Measurements from ENCODE around the gene GSC2. TPM values are rescaled to one million over a fixed set of nuclear protein-coding genes. Genes with fewer than 3 reads are reported as not detected.
A peak's percentile ranks its signal among the peaks of the same experiment; 100 is the strongest.

Gene GSC2
- total and polyA plus RNA-seq, 9 of the 15 experiments (the other 6 are each of a cell fraction or from before 2014, with no cell fraction given): not detected

DNA sequence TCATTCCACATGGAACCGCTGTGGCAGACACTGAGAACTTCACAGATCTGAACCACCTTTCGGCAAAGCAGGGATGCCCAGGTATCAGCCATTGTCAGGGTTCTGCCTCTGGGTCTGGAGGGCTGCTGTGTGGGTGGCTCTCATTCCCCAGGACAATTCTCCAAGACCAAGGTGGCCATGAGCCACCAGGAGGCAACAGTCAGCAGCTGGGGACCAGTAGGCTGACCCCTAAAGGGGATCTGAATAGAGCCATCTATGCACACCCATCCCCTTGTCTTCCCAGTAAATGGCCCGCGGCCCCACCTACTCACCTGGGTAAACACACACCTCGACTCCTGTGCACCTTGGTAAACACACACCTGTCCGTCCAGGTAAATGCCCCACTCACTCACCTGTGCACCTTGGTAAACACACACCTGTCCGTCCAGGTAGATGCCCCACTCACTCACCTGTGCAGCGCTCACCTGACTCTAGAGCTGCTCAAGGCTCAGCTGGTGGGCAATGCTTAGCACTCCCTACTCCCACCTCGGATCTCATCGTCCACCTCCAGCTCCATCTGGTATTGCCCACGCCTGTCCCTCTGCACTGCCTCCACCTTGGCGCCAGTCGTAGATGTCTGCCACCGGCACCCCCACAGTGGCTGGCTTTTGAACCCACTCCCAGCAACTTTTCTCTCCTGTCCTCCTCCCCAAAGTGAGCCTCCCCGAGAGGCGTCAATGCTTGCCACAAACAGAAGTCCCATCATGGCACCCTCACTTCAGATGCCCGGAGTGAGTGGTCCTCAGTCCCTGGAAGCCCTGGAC, 18.2 kb upstream of the GSC2 start (continued):
- no peak for TF ChIP-seq HMG20A (CRISPR knock-in tag; conservative IDR thresholded peaks at IDR 0.05)
- TF ChIP-seq HDAC6 (IDR thresholded peaks at IDR 0.05; ENCODE audit: low read depth, low read length): peak; percentile 54; the same call in 1 of the 2 replicates
- TF ChIP-seq, protein P1, sequence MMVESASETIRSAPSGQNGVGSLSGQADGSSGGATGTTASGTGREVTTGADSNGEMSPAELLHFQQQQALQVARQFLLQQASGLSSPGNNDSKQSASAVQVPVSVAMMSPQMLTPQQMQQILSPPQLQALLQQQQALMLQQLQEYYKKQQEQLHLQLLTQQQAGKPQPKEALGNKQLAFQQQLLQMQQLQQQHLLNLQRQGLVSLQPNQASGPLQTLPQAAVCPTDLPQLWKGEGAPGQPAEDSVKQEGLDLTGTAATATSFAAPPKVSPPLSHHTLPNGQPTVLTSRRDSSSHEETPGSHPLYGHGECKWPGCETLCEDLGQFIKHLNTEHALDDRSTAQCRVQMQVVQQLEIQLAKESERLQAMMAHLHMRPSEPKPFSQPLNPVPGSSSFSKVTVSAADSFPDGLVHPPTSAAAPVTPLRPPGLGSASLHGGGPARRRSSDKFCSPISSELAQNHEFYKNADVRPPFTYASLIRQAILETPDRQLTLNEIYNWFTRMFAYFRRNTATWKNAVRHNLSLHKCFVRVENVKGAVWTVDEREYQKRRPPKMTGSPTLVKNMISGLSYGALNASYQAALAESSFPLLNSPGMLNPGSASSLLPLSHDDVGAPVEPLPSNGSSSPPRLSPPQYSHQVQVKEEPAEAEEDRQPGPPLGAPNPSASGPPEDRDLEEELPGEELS (CRISPR knock-in tag; IDR thresholded peaks at IDR 0.05; ENCODE audit: borderline replicate concordance): no peak
- TF ChIP-seq ZNF3 (CRISPR knock-in tag; IDR thresholded peaks at IDR 0.05): no peak
- TF ChIP-seq TSC22D4 (tag; IDR thresholded peaks at IDR 0.05): peak; percentile 74; the same call in 1 of the 2 replicates
- no peak for TF ChIP-seq KDM1A (IDR thresholded peaks at IDR 0.05)
- TF ChIP-seq MEF2D (tag; conservative IDR thresholded peaks at IDR 0.05; ENCODE audit: low read depth): no peak
- TF ChIP-seq, protein P2, sequence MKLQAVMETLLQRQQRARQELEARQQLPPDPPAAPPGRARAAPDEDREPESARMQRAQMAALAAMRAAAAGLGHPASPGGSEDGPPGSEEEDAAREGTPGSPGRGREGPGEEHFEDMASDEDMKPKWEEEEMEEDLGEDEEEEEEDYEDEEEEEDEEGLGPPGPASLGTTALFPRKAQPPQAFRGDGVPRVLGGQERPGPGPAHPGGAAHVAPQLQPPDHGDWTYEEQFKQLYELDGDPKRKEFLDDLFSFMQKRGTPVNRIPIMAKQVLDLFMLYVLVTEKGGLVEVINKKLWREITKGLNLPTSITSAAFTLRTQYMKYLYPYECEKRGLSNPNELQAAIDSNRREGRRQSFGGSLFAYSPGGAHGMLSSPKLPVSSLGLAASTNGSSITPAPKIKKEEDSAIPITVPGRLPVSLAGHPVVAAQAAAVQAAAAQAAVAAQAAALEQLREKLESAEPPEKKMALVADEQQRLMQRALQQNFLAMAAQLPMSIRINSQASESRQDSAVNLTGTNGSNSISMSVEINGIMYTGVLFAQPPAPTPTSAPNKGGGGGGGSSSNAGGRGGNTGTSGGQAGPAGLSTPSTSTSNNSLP (IDR thresholded peaks at IDR 0.05; ENCODE audit: borderline replicate concordance, low read depth, low read length): no peak
- no peak for TF ChIP-seq SRSF9 (IDR thresholded peaks at IDR 0.05; ENCODE audit: borderline replicate concordance, low read depth, low read length)
- TF ChIP-seq ZNF76 (CRISPR knock-in tag; IDR thresholded peaks at IDR 0.05; ENCODE audit: borderline replicate concordance): no peak
- no peak for TF ChIP-seq CHCHD3 (CRISPR knock-in tag; IDR thresholded peaks at IDR 0.05)
- no peak for TF ChIP-seq SRSF7 (optimal IDR thresholded peaks at IDR 0.05; ENCODE audit: low read depth, low read length)
- TF ChIP-seq, protein P3, sequence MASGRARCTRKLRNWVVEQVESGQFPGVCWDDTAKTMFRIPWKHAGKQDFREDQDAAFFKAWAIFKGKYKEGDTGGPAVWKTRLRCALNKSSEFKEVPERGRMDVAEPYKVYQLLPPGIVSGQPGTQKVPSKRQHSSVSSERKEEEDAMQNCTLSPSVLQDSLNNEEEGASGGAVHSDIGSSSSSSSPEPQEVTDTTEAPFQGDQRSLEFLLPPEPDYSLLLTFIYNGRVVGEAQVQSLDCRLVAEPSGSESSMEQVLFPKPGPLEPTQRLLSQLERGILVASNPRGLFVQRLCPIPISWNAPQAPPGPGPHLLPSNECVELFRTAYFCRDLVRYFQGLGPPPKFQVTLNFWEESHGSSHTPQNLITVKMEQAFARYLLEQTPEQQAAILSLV (tag; IDR thresholded peaks at IDR 0.05): no peak
- TF ChIP-seq, protein P4, sequence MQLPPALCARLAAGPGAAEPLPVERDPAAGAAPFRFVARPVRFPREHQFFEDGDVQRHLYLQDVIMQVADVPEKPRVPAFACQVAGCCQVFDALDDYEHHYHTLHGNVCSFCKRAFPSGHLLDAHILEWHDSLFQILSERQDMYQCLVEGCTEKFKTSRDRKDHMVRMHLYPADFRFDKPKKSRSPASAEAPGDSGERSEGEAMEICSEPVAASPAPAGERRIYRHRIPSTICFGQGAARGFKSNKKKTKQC (CRISPR knock-in tag; IDR thresholded peaks at IDR 0.05): no peak
- peak; percentile 33; the same call in 1 of the 2 replicates for TF ChIP-seq EHMT2 (IDR thresholded peaks at IDR 0.05)
- TF ChIP-seq, protein P5, sequence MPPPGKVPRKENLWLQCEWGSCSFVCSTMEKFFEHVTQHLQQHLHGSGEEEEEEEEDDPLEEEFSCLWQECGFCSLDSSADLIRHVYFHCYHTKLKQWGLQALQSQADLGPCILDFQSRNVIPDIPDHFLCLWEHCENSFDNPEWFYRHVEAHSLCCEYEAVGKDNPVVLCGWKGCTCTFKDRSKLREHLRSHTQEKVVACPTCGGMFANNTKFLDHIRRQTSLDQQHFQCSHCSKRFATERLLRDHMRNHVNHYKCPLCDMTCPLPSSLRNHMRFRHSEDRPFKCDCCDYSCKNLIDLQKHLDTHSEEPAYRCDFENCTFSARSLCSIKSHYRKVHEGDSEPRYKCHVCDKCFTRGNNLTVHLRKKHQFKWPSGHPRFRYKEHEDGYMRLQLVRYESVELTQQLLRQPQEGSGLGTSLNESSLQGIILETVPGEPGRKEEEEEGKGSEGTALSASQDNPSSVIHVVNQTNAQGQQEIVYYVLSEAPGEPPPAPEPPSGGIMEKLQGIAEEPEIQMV (tag; conservative IDR thresholded peaks at IDR 0.05; ENCODE audit: low read depth): no peak
- TF ChIP-seq EGR1 (conservative IDR thresholded peaks at IDR 0.05): no peak
- TF ChIP-seq, protein P6, sequence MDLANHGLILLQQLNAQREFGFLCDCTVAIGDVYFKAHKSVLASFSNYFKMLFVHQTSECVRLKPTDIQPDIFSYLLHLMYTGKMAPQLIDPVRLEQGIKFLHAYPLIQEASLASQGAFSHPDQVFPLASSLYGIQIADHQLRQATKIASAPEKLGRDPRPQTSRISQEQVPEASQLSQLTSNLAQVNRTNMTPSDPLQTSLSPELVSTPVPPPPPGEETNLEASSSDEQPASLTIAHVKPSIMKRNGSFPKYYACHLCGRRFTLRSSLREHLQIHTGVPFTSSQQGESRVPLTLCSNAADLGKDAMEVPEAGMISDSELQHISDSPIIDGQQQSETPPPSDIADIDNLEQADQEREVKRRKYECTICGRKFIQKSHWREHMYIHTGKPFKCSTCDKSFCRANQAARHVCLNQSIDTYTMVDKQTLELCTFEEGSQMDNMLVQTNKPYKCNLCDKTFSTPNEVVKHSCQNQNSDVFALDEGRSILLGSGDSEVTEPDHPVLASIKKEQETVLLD (IDR thresholded peaks at IDR 0.05): peak; percentile 83
- TF ChIP-seq NFE2 (IDR thresholded peaks at IDR 0.05; ENCODE audit: low read depth): no peak
- no peak for TF ChIP-seq FOS (IDR thresholded peaks at IDR 0.05; ENCODE audit: extremely low read depth, insufficient read length)

Data from K562 (cell line).